ENCODE measurements around the gene VPS25. TPM values are rescaled to one million over a fixed set of nuclear protein-coding genes. Genes with fewer than 3 reads are reported as not detected.

The VPS25 gene
- total and polyA plus RNA-seq, 9 of the 15 experiments (the other 6 are each of a cell fraction or from before 2014, with no cell fraction given), result 123 to 352 (median 180) TPM

DNA sequence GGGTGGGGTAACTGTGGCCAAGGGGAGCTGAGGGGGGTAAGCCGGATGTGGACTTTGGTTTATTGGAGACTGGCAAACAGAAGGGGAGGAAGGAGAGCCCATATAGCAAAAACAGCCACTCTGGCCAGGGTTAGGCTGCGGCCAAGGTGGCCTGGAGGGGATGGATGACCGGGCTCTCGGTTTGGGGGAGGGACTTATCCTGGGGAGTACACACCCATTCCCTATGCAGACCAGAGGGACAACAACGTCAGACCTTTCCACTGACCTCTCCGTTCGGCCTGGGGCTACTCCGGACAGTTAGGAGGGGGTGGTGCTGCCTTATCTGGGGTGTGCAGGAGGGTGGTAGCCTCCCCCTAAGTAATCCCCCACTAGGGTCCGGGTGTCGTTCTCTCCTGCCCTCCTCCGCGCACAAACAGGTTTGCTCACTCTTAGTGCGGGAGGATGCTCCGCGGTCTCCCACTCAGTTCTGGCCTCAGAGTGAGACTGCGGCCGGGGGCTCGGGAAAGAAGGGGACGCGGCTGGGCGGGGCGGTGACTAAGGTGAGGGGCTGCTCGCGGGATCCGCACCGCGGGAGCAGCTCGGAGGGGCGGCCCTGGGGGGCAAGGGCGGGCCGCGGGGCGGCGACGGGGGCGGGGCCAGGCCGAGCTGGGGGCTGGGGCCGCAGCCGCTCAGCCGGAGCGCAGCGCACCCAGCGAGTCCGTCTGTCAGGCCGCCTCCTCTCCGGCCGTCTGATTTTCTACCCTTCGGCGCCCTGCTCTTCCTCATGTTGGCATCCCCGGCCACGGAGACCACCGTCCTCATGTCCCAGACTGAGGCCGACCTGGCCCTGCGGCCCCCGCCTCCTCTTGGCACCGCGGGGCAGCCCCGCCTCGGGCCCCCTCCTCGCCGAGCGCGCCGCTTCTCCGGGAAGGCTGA lies 6.9 kb downstream of the VPS25 start, which contains the start of gene WNK4 (continued):
- TF ChIP-seq PHF8 (IDR thresholded peaks at IDR 0.05; ENCODE audit: borderline replicate concordance, low read length), result peak; percentile 45; the same call in 1 of the 2 replicates
- TF ChIP-seq CREBBP (IDR thresholded peaks at IDR 0.05; ENCODE audit: low read depth, low read length), result no peak
- TF ChIP-seq, protein P1, sequence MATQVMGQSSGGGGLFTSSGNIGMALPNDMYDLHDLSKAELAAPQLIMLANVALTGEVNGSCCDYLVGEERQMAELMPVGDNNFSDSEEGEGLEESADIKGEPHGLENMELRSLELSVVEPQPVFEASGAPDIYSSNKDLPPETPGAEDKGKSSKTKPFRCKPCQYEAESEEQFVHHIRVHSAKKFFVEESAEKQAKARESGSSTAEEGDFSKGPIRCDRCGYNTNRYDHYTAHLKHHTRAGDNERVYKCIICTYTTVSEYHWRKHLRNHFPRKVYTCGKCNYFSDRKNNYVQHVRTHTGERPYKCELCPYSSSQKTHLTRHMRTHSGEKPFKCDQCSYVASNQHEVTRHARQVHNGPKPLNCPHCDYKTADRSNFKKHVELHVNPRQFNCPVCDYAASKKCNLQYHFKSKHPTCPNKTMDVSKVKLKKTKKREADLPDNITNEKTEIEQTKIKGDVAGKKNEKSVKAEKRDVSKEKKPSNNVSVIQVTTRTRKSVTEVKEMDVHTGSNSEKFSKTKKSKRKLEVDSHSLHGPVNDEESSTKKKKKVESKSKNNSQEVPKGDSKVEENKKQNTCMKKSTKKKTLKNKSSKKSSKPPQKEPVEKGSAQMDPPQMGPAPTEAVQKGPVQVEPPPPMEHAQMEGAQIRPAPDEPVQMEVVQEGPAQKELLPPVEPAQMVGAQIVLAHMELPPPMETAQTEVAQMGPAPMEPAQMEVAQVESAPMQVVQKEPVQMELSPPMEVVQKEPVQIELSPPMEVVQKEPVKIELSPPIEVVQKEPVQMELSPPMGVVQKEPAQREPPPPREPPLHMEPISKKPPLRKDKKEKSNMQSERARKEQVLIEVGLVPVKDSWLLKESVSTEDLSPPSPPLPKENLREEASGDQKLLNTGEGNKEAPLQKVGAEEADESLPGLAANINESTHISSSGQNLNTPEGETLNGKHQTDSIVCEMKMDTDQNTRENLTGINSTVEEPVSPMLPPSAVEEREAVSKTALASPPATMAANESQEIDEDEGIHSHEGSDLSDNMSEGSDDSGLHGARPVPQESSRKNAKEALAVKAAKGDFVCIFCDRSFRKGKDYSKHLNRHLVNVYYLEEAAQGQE (IDR thresholded peaks at IDR 0.05; ENCODE audit: borderline replicate concordance), result no peak; the same call in 1 of the 2 replicates
- TF ChIP-seq, protein P1 (CRISPR knock-in tag; IDR thresholded peaks at IDR 0.05; ENCODE audit: low read depth), result no peak
- peak; percentile 76 for TF ChIP-seq POLR2B (IDR thresholded peaks at IDR 0.05; ENCODE audit: low read depth, partially characterized antibody)
- peak; percentile 71; the same call in 1 of the 2 replicates for TF ChIP-seq MBD2 (IDR thresholded peaks at IDR 0.05; ENCODE audit: borderline replicate concordance, low read depth)
- peak; percentile 90 for TF ChIP-seq TEAD4 (IDR thresholded peaks at IDR 0.05; ENCODE audit: low read length)
- no peak for TF ChIP-seq TEAD4 (CRISPR knock-in tag; IDR thresholded peaks at IDR 0.05; ENCODE audit: borderline replicate concordance)
- TF ChIP-seq MYNN (IDR thresholded peaks at IDR 0.05), result peak; percentile 91
- TF ChIP-seq MYNN (CRISPR knock-in tag; IDR thresholded peaks at IDR 0.05), result no peak
- TF ChIP-seq, protein P2, sequence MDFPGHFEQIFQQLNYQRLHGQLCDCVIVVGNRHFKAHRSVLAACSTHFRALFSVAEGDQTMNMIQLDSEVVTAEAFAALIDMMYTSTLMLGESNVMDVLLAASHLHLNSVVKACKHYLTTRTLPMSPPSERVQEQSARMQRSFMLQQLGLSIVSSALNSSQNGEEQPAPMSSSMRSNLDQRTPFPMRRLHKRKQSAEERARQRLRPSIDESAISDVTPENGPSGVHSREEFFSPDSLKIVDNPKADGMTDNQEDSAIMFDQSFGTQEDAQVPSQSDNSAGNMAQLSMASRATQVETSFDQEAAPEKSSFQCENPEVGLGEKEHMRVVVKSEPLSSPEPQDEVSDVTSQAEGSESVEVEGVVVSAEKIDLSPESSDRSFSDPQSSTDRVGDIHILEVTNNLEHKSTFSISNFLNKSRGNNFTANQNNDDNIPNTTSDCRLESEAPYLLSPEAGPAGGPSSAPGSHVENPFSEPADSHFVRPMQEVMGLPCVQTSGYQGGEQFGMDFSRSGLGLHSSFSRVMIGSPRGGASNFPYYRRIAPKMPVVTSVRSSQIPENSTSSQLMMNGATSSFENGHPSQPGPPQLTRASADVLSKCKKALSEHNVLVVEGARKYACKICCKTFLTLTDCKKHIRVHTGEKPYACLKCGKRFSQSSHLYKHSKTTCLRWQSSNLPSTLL (IDR thresholded peaks at IDR 0.05), result peak; percentile 93
- peak; percentile 80 for TF ChIP-seq CXXC5 (CRISPR knock-in tag; IDR thresholded peaks at IDR 0.05)
- TF ChIP-seq EP300 (IDR thresholded peaks at IDR 0.05; ENCODE audit: low read length), result peak; percentile 94
- TF ChIP-seq ARNT (IDR thresholded peaks at IDR 0.05), result peak; percentile 70; a peak in 2 of 4 replicates
- TF ChIP-seq ETV6 (IDR thresholded peaks at IDR 0.05; ENCODE audit: borderline replicate concordance in 1 of 2, low read depth in 2 of 2, low read length in 1 of 2), result peak in 1 of 2 experiments; percentile 55; a peak in 1 of 4 replicates
- no peak for TF ChIP-seq ETV6 (CRISPR knock-in tag; IDR thresholded peaks at IDR 0.05; ENCODE audit: borderline replicate concordance)
- no peak for TF ChIP-seq LARP7 (IDR thresholded peaks at IDR 0.05)
- peak in 1 of 2 experiments; percentile 40; a peak in 1 of 4 replicates for TF ChIP-seq SRF (CRISPR knock-in tag; IDR thresholded peaks at IDR 0.05)
- no peak for TF ChIP-seq FOXP1 (CRISPR knock-in tag; IDR thresholded peaks at IDR 0.05)
